Measurements from ENCODE around the gene IP6K2. TPM values are rescaled to one million over a fixed set of nuclear protein-coding genes. Genes with fewer than 3 reads are reported as not detected.

IP6K2 gene
- total and polyA plus RNA-seq, 2 of the 13 experiments (the other 11 are each of a cell fraction or from before 2014, with no cell fraction given) = 85.5 to 112 TPM

DNA sequence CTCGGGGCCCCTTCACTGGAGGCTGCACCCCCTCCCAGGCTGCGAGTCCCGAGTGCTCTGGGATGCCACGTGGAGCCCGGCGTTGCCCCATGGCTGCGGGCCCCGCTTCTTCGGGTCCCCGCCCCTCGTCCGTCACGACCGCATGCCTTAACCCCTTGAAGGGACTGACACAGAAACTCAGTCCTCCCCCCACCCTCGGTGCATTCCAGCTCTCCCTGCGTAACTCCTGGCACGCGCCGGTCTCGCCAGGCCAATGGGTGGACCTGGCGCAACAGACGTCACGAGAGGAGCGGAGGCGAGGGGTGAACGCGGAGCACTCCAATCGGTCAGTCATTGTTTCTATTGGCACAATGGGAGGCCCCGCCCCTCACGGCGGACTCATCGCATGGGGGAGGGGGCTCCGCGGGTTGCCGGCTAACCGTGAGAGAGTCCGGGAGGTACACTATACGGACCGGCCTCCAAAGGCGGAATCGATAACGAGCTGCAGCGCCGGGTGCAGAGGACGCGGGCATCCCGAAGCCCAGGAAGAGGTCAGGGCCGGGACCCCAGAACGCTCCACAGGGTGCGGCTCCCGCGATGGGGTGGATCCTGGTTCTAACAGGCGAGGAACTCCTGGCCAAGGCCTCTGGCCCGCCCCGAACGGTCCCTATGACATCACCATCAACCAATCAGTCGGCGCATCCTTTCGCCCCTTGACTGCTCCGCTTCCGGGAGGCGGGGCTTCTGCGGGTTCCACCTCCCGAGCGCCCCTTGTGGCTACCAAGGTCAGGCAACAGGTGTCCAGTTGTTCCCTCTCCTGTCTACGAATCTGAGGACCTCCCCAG is 53.3 kb downstream of the IP6K2 start (continued):
- no peak for TF ChIP-seq ZNF282 (IDR thresholded peaks at IDR 0.05; ENCODE audit: partially characterized antibody)
- TF ChIP-seq PHF5A (CRISPR knock-in tag; IDR thresholded peaks at IDR 0.05; ENCODE audit: low read depth, unreplicated experiment) = peak; percentile 49
- TF ChIP-seq ZNF44 (CRISPR knock-in tag; IDR thresholded peaks at IDR 0.05) = 0 out of 2 replicates have a peak, but pooled peaks have one; percentile 64
- no peak for TF ChIP-seq NFIB (CRISPR knock-in tag; IDR thresholded peaks at IDR 0.05; ENCODE audit: borderline replicate concordance)
- peak; percentile 71; the same call in 1 of the 2 replicates for TF ChIP-seq ONECUT2 (CRISPR knock-in tag; IDR thresholded peaks at IDR 0.05)
- TF ChIP-seq ZNF883 (CRISPR knock-in tag; IDR thresholded peaks at IDR 0.05; ENCODE audit: not compliant biosample characterization) = peak; percentile 84
- no peak for TF ChIP-seq ZNF773 (CRISPR knock-in tag; IDR thresholded peaks at IDR 0.05; ENCODE audit: borderline replicate concordance)
- TF ChIP-seq CEBPB (IDR thresholded peaks at IDR 0.05; ENCODE audit: borderline replicate concordance, low read depth, low read length) = no peak; the same call in 1 of the 2 replicates
- peak; percentile 75 for TF ChIP-seq JUN (CRISPR knock-in tag; IDR thresholded peaks at IDR 0.05)
- TF ChIP-seq ZNF772 (CRISPR knock-in tag; IDR thresholded peaks at IDR 0.05) = peak; percentile 81
- TF ChIP-seq, protein P1, sequence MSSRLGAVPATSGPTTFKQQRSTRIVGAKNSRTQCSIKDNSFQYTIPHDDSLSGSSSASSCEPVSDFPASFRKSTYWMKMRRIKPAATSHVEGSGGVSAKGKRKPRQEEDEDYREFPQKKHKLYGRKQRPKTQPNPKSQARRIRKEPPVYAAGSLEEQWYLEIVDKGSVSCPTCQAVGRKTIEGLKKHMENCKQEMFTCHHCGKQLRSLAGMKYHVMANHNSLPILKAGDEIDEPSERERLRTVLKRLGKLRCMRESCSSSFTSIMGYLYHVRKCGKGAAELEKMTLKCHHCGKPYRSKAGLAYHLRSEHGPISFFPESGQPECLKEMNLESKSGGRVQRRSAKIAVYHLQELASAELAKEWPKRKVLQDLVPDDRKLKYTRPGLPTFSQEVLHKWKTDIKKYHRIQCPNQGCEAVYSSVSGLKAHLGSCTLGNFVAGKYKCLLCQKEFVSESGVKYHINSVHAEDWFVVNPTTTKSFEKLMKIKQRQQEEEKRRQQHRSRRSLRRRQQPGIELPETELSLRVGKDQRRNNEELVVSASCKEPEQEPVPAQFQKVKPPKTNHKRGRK (CRISPR knock-in tag; IDR thresholded peaks at IDR 0.05) = no peak
- peak; percentile 87; the same call in 1 of the 2 replicates for TF ChIP-seq ELF4 (CRISPR knock-in tag; IDR thresholded peaks at IDR 0.05; ENCODE audit: borderline replicate concordance)
- peak; percentile 89 for TF ChIP-seq ZMAT3 (CRISPR knock-in tag; conservative IDR thresholded peaks at IDR 0.05)
- TF ChIP-seq TMF1 (CRISPR knock-in tag; IDR thresholded peaks at IDR 0.05; ENCODE audit: low read depth) = no peak; the same call in 1 of the 2 replicates
- TF ChIP-seq, protein P2, sequence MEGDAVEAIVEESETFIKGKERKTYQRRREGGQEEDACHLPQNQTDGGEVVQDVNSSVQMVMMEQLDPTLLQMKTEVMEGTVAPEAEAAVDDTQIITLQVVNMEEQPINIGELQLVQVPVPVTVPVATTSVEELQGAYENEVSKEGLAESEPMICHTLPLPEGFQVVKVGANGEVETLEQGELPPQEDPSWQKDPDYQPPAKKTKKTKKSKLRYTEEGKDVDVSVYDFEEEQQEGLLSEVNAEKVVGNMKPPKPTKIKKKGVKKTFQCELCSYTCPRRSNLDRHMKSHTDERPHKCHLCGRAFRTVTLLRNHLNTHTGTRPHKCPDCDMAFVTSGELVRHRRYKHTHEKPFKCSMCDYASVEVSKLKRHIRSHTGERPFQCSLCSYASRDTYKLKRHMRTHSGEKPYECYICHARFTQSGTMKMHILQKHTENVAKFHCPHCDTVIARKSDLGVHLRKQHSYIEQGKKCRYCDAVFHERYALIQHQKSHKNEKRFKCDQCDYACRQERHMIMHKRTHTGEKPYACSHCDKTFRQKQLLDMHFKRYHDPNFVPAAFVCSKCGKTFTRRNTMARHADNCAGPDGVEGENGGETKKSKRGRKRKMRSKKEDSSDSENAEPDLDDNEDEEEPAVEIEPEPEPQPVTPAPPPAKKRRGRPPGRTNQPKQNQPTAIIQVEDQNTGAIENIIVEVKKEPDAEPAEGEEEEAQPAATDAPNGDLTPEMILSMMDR (CRISPR knock-in tag; IDR thresholded peaks at IDR 0.05) = peak; percentile 87
- TF ChIP-seq HNRNPH1 (optimal IDR thresholded peaks at IDR 0.05; ENCODE audit: low read depth, low read length) = no peak
- TF ChIP-seq ZNF777 (CRISPR knock-in tag; IDR thresholded peaks at IDR 0.05) = peak; percentile 35; the same call in 1 of the 2 replicates
- no peak; the same call in none of the 2 replicates for TF ChIP-seq HOXA5 (CRISPR knock-in tag; IDR thresholded peaks at IDR 0.05)
- TF ChIP-seq NR2F6 (IDR thresholded peaks at IDR 0.05) = peak; percentile 75; the same call in 1 of the 2 replicates
- TF ChIP-seq NR2F6 (CRISPR knock-in tag; IDR thresholded peaks at IDR 0.05) = peak; percentile 64
- peak; percentile 68 for TF ChIP-seq KAT8 (CRISPR knock-in tag; IDR thresholded peaks at IDR 0.05)
- TF ChIP-seq RBFOX2 (IDR thresholded peaks at IDR 0.05; ENCODE audit: low read depth, low read length) = peak; percentile 83
- TF ChIP-seq, protein P3, sequence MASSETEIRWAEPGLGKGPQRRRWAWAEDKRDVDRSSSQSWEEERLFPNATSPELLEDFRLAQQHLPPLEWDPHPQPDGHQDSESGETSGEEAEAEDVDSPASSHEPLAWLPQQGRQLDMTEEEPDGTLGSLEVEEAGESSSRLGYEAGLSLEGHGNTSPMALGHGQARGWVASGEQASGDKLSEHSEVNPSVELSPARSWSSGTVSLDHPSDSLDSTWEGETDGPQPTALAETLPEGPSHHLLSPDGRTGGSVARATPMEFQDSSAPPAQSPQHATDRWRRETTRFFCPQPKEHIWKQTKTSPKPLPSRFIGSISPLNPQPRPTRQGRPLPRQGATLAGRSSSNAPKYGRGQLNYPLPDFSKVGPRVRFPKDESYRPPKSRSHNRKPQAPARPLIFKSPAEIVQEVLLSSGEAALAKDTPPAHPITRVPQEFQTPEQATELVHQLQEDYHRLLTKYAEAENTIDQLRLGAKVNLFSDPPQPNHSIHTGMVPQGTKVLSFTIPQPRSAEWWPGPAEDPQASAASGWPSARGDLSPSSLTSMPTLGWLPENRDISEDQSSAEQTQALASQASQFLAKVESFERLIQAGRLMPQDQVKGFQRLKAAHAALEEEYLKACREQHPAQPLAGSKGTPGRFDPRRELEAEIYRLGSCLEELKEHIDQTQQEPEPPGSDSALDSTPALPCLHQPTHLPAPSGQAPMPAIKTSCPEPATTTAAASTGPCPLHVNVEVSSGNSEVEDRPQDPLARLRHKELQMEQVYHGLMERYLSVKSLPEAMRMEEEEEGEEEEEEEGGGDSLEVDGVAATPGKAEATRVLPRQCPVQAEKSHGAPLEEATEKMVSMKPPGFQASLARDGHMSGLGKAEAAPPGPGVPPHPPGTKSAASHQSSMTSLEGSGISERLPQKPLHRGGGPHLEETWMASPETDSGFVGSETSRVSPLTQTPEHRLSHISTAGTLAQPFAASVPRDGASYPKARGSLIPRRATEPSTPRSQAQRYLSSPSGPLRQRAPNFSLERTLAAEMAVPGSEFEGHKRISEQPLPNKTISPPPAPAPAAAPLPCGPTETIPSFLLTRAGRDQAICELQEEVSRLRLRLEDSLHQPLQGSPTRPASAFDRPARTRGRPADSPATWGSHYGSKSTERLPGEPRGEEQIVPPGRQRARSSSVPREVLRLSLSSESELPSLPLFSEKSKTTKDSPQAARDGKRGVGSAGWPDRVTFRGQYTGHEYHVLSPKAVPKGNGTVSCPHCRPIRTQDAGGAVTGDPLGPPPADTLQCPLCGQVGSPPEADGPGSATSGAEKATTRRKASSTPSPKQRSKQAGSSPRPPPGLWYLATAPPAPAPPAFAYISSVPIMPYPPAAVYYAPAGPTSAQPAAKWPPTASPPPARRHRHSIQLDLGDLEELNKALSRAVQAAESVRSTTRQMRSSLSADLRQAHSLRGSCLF (CRISPR knock-in tag; IDR thresholded peaks at IDR 0.05; ENCODE audit: borderline replicate concordance) = no peak

All from HepG2 (cell line).